Measurements from ENCODE around the gene RAC2. TPM values are rescaled to one million over a fixed set of nuclear protein-coding genes. Genes with fewer than 3 reads are reported as not detected.
A peak's percentile ranks its signal among the peaks of the same experiment; 100 is the strongest.

Gene RAC2
- total and polyA plus RNA-seq, 9 of the 15 experiments (the other 6 are each of a cell fraction or from before 2014, with no cell fraction given) = 22.7 to 103 (median 43.3) TPM

GRCh38 chr22:37244114-37244921, at the start of gene RAC2 (continued):
- peak; percentile 75 to 78 for TF ChIP-seq NRF1 (conservative IDR thresholded peaks at IDR 0.05 in 1 of 2, IDR thresholded peaks at IDR 0.05 in 1 of 2)
- TF ChIP-seq, protein P1, sequence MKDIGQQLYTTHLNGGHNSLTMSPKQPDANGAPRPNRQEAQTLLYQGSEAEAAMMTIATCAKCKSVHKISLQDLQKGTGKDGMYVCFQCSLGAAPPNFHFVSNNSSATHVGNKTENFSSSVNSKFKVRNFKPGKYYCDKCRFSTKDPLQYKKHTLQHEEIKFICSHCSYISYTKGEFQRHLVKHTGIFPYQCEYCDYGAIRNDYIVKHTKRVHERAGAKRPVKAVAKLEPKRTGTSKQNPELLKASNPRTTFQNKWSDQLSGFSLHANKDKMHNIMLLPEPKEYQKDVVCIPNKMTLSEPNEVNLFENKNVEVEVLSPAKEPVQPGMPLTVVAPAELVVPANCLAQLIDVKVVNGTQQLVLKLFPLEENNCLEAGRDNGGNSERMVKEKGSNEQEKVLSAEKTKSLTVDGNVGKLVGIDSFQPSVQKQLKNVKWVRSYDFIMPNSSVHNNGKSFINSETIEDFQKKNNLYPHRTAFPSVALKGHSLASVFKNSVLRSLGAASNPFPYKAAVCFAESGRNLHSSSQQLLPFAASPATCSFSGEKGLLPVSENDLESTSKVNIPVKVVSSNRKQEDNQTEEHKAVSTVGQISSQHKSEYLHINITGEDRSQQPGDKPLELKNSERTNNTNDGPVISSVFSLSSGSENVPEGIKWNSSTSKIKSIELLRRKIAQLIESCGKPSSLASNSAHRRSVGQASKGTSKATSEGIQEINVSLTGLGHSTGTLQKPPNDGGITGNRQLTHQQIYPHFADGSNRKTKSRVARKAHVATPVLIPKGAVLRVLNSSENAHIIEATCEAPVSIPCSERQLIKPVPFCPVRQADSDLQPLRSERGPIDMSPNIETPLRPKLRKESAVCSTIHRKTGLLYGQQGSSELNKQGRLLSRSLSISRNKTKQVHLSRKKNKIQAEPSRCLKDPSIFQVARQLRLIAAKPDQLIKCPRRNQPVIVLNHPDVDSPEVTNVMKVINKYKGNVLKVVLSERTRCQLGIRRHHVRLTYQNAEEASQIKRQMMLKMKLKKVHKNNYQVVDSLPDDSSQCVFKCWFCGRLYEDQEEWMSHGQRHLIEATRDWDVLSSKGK (CRISPR knock-in tag; IDR thresholded peaks at IDR 0.05) = no peak
- no peak for TF ChIP-seq NR1H2 (CRISPR knock-in tag; IDR thresholded peaks at IDR 0.05)
- no peak for TF ChIP-seq SIN3B (IDR thresholded peaks at IDR 0.05; ENCODE audit: low read depth)
- TF ChIP-seq ZBTB7A (IDR thresholded peaks at IDR 0.05; ENCODE audit: borderline replicate concordance, control insufficient read depth, low read depth, low read length) = peak; percentile 67; the same call in 1 of the 2 replicates
- no peak for TF ChIP-seq ZNF830 (CRISPR knock-in tag; IDR thresholded peaks at IDR 0.05)
- TF ChIP-seq, protein P2, sequence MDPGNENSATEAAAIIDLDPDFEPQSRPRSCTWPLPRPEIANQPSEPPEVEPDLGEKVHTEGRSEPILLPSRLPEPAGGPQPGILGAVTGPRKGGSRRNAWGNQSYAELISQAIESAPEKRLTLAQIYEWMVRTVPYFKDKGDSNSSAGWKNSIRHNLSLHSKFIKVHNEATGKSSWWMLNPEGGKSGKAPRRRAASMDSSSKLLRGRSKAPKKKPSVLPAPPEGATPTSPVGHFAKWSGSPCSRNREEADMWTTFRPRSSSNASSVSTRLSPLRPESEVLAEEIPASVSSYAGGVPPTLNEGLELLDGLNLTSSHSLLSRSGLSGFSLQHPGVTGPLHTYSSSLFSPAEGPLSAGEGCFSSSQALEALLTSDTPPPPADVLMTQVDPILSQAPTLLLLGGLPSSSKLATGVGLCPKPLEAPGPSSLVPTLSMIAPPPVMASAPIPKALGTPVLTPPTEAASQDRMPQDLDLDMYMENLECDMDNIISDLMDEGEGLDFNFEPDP (CRISPR knock-in tag; IDR thresholded peaks at IDR 0.05) = no peak
- 0 out of 2 replicates have a peak, but pooled peaks have one; percentile 35 for TF ChIP-seq ATF7 (IDR thresholded peaks at IDR 0.05)
- TF ChIP-seq GMEB1 (CRISPR knock-in tag; IDR thresholded peaks at IDR 0.05) = no peak
- no peak for TF ChIP-seq ZNF707 (CRISPR knock-in tag; conservative IDR thresholded peaks at IDR 0.05)
- TF ChIP-seq POLR2AphosphoS2 (IDR thresholded peaks at IDR 0.05; ENCODE audit: low read length) = no peak
- TF ChIP-seq ATF6 (CRISPR knock-in tag; IDR thresholded peaks at IDR 0.05) = 0 out of 2 replicates have a peak, but pooled peaks have one; percentile 77
- 0 out of 2 replicates have a peak, but pooled peaks have one; percentile 19 for TF ChIP-seq L3MBTL2 (IDR thresholded peaks at IDR 0.05)
- TF ChIP-seq, protein P3, sequence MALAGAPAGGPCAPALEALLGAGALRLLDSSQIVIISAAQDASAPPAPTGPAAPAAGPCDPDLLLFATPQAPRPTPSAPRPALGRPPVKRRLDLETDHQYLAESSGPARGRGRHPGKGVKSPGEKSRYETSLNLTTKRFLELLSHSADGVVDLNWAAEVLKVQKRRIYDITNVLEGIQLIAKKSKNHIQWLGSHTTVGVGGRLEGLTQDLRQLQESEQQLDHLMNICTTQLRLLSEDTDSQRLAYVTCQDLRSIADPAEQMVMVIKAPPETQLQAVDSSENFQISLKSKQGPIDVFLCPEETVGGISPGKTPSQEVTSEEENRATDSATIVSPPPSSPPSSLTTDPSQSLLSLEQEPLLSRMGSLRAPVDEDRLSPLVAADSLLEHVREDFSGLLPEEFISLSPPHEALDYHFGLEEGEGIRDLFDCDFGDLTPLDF (CRISPR knock-in tag; IDR thresholded peaks at IDR 0.05) = no peak
- TF ChIP-seq DDX20 (tag; IDR thresholded peaks at IDR 0.05; ENCODE audit: low read depth) = no peak
- peak; percentile 62 for TF ChIP-seq POLR2B (IDR thresholded peaks at IDR 0.05; ENCODE audit: low read depth, partially characterized antibody)
- no peak for TF ChIP-seq YBX1 (IDR thresholded peaks at IDR 0.05)
- TF ChIP-seq MCM7 (IDR thresholded peaks at IDR 0.05) = no peak

Data from K562 (cell line).